DMS79 (cell line): ENCODE results near the gene GALNS.

Source experiments
- DNase-seq: peaks from one replicate; lab custom pipeline; 2025; lab: John Stamatoyannopoulos, UW

The GALNS gene

DNA sequence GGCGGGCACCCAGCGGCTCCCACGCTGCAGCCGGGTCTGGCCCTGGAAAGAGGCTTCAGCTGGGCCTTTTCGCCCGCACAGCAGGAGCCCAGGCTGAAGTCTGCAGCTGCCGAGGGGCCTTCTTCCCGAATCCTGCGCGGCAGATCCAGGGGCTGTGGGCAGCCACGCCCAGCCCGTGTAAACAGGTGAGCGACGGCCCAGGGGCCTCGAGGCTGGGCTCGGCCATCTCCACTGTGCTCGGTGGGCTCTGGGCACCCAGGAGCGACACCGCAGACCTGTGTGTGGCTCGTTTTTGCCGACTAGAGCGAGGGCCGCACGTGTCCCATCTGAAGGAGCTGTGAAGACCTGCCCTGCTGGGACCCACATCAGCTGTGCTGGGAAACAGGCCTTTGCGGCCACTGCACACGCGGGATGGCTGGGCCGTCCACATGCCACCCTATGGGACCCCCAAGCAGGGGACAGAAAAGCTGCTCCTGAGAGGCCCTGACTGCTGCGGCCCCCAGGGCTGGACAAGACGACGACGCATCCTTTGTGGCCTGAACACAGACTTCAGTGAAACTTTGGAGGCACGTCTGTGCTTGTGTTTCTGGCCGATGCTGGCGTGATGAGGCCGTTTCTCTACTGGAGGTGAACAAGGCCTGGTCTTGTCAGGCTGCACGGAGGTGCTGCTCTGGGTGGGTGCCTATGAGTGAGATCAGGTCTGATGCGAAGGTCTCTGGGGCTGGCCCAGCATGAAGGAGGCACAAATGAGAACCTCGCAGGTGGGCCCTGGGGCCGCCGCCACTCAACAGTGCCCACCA lies 39.8 kb downstream of the GALNS start:
- DNase-seq = no peak

- no peak for DNase-seq
Observed at GRCh38 chr16:88815901-88816589, 40.7 kb downstream of the GALNS start.

GRCh38 chr16:88815227-88815626 lies 41.5 kb downstream of the GALNS start:
- DNase-seq = no peak

GRCh38 chr16:88814144-88814502 lies 42.6 kb downstream of the GALNS start:
- no peak for DNase-seq

DNA sequence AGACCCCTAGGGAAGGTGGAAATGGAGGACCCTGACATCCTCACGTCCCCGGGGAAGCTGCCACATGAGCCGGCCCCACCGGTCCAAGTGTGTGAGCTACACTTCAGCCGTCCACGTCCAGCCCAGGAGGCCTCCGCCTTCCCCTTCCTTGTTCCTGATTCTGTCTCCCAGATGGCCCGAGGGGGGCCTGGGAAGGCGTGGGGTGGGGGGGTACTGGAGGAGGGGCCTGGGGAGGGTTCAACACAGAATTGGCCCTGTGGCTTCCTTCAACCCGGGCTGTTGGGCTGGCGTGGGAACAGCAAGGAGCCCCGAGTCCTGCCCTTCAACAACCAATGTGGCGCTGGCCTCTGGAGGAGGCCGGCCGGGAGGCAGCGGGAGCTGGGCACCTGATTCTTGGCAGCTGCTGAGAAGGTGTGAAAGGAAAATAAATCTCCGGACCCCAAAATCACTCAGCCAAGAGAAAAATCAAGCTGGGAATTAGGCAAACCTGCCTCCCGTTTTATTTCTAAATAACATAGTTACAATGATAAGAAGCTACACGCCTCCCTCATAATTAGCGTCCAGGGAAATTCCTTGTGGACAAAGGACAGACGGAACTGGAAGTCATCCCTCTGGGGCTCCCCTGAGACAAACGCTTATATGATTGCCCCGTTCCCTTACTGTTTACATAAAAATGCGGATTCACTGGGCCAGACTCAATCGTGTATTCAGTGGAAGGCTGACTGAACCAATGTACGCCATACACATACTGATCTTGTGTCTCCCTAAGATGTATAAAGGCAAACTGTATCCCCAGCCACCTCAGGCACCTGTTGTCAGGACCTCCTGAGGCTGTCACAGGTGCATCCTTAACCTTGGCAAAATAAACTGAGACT lies 43.2 kb downstream of the GALNS start:
- DNase-seq = no peak

GRCh38 chr16:88812513-88813268 lies 44.1 kb downstream of the GALNS start:
- DNase-seq = no peak

DNA sequence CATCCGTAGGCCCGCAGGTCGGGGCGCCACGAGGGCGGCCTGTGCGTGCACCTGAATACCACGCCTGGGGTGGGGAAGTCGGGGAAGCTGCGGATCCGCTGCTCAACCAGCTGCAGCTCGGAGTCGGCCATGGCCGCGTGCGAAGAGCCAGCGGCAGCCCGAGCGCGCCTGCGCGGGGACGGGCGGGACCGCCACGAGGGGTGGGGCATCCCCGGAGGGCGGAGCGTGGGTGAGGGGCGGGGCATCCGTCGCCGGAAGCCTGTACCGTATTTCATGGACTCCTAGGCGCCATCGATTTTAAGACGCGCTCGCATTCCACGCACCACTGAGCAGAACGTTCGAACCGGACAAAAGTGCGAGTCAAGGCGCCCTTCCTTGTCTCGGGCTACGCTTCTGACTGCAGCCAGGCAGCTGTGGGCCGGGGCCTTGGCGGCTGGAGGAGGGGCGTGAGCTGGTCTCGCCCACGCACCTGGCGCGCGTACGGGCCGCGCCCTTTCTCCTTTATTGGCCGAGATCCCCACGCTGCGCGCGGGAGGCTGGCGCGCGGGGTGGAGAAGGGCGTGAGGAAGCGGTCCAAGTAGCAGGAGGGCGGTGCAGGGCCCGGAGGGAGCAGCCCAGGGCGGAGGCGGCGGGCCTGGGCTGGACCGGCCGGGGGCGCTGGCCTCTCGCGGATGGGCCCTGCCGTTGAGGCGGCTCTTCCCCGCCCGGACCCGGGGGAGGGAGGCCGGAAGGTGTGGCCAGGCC lies 44.8 kb downstream of the GALNS start, which contains the start of gene APRT:
APRT (minus strand) TSS at position 160 of the 744 bp plus-strand sequence; CDS start at position 131, 29 bp downstream.
- peak; percentile 58 for DNase-seq

DNA sequence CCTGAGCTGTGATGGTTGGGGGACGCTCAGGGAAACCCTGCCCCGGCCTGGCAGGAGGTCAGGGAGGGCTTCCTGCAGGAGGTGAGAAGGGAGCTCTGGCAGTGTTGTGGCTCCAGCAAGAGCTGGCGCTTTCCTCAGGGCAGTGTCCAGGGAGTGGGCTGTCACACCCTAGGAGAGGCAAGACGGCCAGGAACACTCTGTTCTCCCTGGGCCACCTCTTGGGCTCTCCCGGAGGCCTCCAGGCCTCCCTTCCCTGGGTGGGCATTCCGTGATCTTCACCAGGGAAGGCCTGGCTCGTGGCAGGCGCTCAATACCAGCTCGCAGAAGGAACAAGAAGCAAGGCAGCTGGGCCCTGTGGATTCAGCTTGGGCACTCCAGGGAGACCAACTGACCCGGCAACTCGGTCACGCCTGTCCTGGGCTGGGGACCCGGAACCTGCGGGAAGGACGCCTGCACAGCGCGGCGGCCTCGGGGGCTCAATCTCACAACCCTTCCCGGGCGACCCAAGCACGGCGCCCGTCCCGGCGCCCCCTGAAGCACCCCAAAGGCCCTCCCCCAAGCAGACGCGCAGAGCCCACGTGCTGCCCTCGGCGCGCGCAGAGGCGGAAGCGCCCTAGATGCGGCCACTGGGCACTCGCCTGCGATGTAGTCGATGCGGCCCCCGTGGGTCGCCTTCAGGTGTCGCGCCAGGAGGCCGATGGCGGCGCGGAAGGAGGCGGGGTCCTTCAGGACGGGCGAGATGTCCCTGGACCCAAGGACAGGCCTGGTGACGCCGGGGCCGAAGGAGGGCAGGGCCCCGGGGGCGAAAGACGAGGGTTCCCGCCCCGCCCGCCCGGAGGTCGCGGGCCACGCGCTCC lies 45.6 kb downstream of the GALNS start:
- peak; percentile 33 for DNase-seq

DNA sequence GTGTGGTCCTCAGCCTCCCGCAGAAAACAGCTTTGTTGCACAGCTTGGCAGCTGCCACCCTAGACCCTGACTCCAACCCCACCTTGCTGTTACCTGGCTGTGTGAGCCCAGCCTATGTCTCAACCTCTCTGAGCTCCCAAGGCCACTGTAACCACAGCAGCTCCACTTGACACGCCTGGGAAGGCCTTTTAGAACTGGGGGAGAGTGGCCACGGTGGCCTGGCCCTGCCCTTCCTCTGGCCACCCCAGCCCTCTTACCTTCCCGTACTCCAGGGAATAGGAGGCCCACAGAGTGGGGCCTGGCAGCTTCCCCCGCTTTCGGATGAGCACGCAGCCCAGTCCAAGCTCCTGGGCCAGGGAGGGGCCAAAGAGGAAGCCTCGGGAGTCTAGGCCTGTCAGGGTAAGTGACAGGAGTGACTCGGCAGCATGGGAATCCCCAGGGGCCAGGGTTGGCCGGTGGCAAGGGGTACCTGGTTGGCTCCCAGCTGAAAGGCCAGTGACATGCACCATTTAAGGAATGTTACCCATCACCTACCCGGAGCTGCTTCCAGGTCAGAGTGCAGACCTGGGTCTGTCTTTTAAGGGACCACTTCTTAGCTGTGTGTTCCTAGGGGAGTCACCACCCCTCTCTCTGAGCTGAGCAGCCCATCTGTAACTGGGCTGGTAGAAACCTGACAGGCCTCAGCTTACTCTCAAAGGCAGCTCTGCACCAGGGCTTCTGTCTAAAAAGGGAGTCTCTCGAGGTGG lies 46.4 kb downstream of the GALNS start:
- DNase-seq = no peak

- DNase-seq = no peak
Observed at GRCh38 chr16:88809676-88810165, 47.0 kb downstream of the GALNS start.

- no peak for DNase-seq
Observed at GRCh38 chr16:88809068-88809675, 47.6 kb downstream of the GALNS start.

DNA sequence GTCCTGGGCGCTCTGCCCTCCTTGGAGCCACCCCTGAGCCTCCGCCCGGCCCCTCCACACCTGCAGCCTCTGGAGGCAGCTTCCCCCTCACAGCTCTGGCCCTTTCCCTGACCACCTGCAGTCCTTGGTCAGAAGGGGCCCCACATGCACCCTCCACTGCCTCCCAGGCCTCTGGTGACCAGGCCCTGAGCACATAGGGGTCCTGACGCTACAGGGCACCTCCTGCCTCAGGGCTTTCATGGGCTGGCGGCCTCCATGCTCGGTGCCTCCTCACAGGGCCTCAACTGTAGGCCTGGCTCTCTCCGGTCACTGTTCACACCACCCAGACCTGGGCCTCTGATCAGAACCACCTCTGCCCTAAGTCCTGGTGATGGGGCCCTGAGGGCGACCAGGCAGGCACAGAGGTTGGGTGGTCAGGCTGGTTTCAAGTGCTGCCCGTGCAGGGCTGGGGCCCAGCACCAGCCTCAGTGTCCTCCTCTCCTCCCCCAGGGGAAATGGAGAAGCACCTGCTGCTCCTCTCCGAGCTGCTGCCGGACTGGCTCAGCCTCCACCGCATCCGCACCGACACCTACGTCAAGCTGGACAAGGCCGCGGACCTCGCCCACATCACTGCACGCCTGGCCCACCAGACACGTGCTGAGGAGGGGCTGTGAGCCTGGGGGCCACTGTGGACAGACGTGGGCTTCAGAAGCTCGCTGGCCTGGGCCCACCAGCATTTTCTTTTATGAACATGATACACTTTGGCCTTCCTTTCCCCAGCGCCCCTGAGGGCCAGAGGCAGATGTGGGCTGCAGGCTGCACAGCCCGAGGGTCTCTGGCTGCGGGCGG lies 48.9 kb downstream of the GALNS start:
- DNase-seq = no peak

- DNase-seq = no peak
Observed at GRCh38 chr16:88807142-88807625, 49.6 kb downstream of the GALNS start.

DNA sequence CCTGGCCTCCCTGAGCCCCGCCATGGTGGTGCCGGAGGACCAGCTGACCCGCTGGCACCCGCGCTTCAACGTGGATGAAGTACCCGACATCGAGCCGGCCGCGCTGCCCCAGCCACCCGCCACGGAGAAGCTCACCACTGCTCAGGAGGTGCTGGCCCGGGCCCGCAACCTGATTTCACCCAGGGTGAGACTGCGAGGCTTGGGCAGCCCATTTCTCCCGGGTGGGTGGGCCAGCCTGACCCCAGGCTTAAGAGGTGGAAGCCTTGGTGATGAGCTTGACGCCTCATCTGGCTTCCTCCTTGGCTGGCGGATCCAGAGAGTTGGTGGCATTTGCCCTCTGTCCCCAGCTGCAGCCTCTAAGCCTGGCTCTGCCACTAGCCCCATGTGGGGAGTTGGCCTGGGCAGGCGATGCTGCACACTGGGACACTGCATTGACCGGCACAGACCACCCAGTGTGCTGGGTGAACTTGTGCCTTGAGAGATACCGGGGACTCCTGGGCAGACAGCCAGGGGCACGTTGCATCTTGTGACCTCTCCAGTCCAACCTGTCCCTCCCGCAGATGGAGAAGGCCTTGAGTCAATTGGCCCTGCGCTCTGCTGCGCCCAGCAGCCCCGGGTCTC lies 50.1 kb downstream of the GALNS start:
- DNase-seq = no peak

GRCh38 chr16:88805887-88806393 lies 50.8 kb downstream of the GALNS start:
- DNase-seq = no peak

DNA sequence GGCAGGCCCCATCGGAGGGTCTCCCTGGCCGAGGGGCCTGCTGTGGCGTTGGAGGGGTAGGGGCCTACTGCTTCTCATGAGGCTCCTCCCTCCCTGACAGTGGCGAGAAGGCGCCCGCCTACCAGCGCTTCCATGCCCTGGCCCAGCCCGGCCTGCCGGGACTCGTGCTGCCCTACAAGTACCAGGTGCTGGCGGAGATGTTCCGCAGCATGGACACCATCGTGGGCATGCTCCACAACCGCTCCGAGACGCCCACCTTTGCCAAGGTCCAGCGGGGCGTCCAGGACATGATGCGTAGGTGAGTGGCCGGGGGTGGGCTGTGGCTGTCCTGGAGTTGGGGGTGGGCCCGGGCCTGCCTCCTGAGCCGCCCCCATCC lies 51.4 kb downstream of the GALNS start:
- no peak for DNase-seq
